Measurements from ENCODE around the gene NMNAT1. TPM values are rescaled to one million over a fixed set of nuclear protein-coding genes. Genes with fewer than 3 reads are reported as not detected.

Gene NMNAT1
- total RNA-seq: 1 to 10 TPM; 5.0 to 9.8 (median 7.4) TPM

- Histone ChIP-seq H3K4me3 (peak within 1 kb of the TSS; percentile 72 to 93 (median 78)), H3K9me3 (no peaks in the 10 kb centered on the region), H3K36me3 (peaks cover 0 to 32% (median 14%) of the 10 kb centered on the region in 4 donors), H3K4me1 (peaks cover 15 to 41% (median 23%) of the 10 kb centered on the region in 4 donors), H3K27ac (replicated peaks in 1 of 4) (peak within 1 kb of the TSS; percentile 85 to 93 (median 92)), H3K27me3 (no peaks in the 10 kb centered on the region)
- DNase-seq (ENCODE audit: extremely low spot score): peak; percentile 98
- TF ChIP-seq EP300 (IDR thresholded peaks at IDR 0.05): no peak
- peak; percentile 62 for TF ChIP-seq POLR2A (IDR thresholded peaks at IDR 0.05; ENCODE audit: low read depth)
- peak in 2 of 3 experiments; percentile 15 to 35 for TF ChIP-seq CTCF (IDR thresholded peaks at IDR 0.05)
- TF ChIP-seq POLR2AphosphoS5 (IDR thresholded peaks at IDR 0.05): peak; percentile 93 to 97
- intact Hi-C loops (cut with DNase I): loop anchor here (2.0 kb wide), 1 partner anchor 68 kb away; no protein-coding TSS in a partner anchor
- 0% methylated on average over 18 of the region's 53 CpGs for WGBS
Observed at GRCh38 chr1:9942939-9943788, at the start of gene NMNAT1, which contains the start of gene LZIC. Gene NMNAT1 (plus strand): TSS chr1:9943475. CDS start chr1:9972074, 28,599 bp downstream. Gene LZIC (minus strand): TSS chr1:9943391. CDS start chr1:9936619, 6,772 bp downstream.

GRCh38 chr1:9894115-9894514, 49.2 kb upstream of the NMNAT1 start:
- no peak overlapping the region for H3K4me3 ChIP-seq
- 80% methylated on average over 3 of the region's 3 CpGs for WGBS
- no peak for DNase-seq (ENCODE audit: extremely low spot score)
- H3K27ac ChIP-seq (replicated peaks in 1 of 4): peak overlapping the region in 2 of 4 donors; percentile 52 to 62
- no peak for TF ChIP-seq EP300 (IDR thresholded peaks at IDR 0.05)
- no peak for TF ChIP-seq CTCF (IDR thresholded peaks at IDR 0.05)
- no peak for TF ChIP-seq POLR2A (IDR thresholded peaks at IDR 0.05; ENCODE audit: low read depth)
- no peak for TF ChIP-seq POLR2AphosphoS5 (IDR thresholded peaks at IDR 0.05)
- H3K4me1 ChIP-seq: peaks cover 29 to 44% (median 37%) of the 10 kb centered on the region in 4 donors
- peaks cover 0 to 3% (median 0%) of the 10 kb centered on the region in 4 donors for H3K36me3 ChIP-seq
- H3K27me3 ChIP-seq: no peaks in the 10 kb centered on the region
- no peaks in the 10 kb centered on the region for H3K9me3 ChIP-seq
- intact Hi-C loops (cut with DNase I): no loop called here

GRCh38 chr1:9900142-9901043, 42.9 kb upstream of the NMNAT1 start:
- peak in 1 of 2 donors; percentile 36 for TF ChIP-seq POLR2AphosphoS5 (IDR thresholded peaks at IDR 0.05)
- no peak for TF ChIP-seq EP300 (IDR thresholded peaks at IDR 0.05)
- TF ChIP-seq CTCF (IDR thresholded peaks at IDR 0.05): no peak
- Histone ChIP-seq H3K9me3 (no peaks in the 10 kb centered on the region), H3K27me3 (no peaks in the 10 kb centered on the region), H3K4me3 (peak overlapping the region in 3 of 4 donors; percentile 4 to 31 (median 28)), H3K27ac (replicated peaks in 1 of 4) (peak overlapping the region; percentile 58 to 66 (median 60)), H3K4me1 (peaks cover 27 to 46% (median 32%) of the 10 kb centered on the region in 4 donors), H3K36me3 (no peaks in the 10 kb centered on the region)
- whole genome bisulfite sequencing: 76% methylated on average over 14 of the region's 18 CpGs
- no peak for DNase-seq (ENCODE audit: extremely low spot score)
- intact Hi-C loops (cut with DNase I): no loop called here

- Histone ChIP-seq H3K9me3 (no peaks in the 10 kb centered on the region), H3K4me1 (peaks cover 27 to 46% (median 32%) of the 10 kb centered on the region in 4 donors), H3K27me3 (no peaks in the 10 kb centered on the region), H3K4me3 (peak overlapping the region in 1 of 4 donors; percentile 4), H3K36me3 (no peaks in the 10 kb centered on the region), H3K27ac (replicated peaks in 1 of 4) (peak overlapping the region; percentile 58 to 66 (median 60))
- TF ChIP-seq EP300 (IDR thresholded peaks at IDR 0.05) (no peak), POLR2A (IDR thresholded peaks at IDR 0.05; ENCODE audit: low read depth) (no peak), CTCF (IDR thresholded peaks at IDR 0.05) (no peak)
- intact Hi-C loops (cut with DNase I): no loop called here
- 81% methylated on average over 4 of the region's 9 CpGs for WGBS
- no peak for DNase-seq (ENCODE audit: extremely low spot score)
Observed at GRCh38 chr1:9901148-9902059, 41.9 kb upstream of the NMNAT1 start.

Measured in esophagus muscularis mucosa (tissue), 4 donors.